Body of pancreas (tissue), 4 donors: ENCODE results near the gene STX4.

Experiments used
- POLR2A ChIP-seq, 3 donors: fragments of 450-650 bp; IDR thresholded peaks; one replicate each; pipeline ENCODE4 v1.6.1; 2016; ENCODE audit warnings: antibody characterized with exemption in 3 of 3, mild to moderate bottlenecking in 2 of 3
- TF ChIP-seq, protein P1 (sequence below), 7 experiments: fragments of 450-650 bp in 4 of 7; fragments of 200-600 bp in 3 of 7; sonication (generic) in 3 of 7; IDR thresholded peaks; one replicate each; pipeline ENCODE4 v1.5.1; 2016 to 2019; ENCODE audit warnings: antibody characterized with exemption in 7 of 7

DNA sequence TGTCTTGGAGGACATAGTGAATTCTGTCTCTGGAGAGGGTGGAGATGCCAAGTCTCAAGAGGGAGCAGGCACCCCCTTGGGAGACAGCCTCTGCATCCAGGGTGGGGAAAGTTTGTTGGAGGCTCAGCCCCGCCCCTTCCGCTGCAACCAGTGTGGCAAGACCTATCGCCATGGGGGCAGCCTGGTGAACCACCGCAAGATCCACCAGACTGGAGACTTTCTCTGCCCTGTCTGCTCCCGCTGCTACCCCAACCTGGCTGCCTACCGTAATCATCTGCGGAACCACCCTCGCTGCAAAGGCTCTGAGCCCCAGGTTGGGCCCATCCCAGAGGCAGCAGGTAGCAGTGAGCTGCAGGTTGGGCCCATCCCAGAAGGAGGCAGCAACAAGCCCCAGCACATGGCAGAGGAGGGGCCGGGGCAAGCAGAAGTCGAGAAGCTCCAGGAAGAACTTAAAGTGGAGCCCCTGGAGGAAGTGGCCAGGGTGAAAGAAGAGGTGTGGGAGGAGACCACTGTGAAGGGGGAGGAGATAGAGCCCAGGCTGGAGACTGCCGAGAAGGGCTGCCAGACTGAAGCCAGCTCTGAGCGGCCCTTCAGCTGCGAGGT lies 46.1 kb downstream of the STX4 start:
- no peak for TF ChIP-seq POLR2A (IDR thresholded peaks at IDR 0.05)
- TF ChIP-seq, protein P1, sequence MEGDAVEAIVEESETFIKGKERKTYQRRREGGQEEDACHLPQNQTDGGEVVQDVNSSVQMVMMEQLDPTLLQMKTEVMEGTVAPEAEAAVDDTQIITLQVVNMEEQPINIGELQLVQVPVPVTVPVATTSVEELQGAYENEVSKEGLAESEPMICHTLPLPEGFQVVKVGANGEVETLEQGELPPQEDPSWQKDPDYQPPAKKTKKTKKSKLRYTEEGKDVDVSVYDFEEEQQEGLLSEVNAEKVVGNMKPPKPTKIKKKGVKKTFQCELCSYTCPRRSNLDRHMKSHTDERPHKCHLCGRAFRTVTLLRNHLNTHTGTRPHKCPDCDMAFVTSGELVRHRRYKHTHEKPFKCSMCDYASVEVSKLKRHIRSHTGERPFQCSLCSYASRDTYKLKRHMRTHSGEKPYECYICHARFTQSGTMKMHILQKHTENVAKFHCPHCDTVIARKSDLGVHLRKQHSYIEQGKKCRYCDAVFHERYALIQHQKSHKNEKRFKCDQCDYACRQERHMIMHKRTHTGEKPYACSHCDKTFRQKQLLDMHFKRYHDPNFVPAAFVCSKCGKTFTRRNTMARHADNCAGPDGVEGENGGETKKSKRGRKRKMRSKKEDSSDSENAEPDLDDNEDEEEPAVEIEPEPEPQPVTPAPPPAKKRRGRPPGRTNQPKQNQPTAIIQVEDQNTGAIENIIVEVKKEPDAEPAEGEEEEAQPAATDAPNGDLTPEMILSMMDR (IDR thresholded peaks at IDR 0.05) = no peak
